Activated CD8-positive, alpha-beta memory T cell treated with anti-CD3 and anti-CD28 coated beads, Interleukin-2, amount 50 U/mL, for 24 hours (primary cell): ENCODE results near the gene SPTLC3.

Experiments
- DNase-seq: peaks from one replicate; pipeline ENCODE4 v3.0.0-alpha.2; 2020; ENCODE audit errors: extremely low read depth

The SPTLC3 gene

DNA sequence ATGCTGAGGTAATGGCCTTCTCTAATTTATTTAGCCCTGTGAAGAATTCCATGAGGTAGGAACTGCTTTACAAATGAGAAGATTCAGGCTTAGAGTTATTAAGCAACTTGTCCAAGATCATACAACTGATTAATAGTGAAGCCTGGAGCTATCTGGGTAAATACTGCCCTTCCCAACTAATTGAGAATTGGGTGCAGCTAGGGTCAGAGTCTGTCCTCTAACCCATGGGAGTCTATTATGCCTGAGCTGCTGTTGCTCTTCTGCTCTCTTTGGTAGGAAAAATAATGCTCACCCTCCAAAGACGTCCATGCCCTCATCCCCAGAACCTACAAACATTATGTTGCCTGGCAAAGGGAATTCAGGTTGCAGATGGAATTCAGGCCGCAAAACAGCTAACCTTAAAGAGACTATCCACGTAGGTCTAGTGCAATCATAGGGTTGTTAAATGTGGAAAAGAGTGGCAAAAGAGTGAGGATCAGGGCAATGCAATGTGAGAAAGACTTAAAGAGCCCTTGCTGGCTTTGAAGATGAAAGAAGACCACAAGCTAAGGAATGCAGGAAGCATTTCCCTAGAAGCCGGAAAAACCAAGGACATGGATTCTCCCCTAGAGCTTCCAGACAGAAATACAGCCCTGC lies 90.1 kb downstream of the SPTLC3 start:
- no peak for DNase-seq

DNA sequence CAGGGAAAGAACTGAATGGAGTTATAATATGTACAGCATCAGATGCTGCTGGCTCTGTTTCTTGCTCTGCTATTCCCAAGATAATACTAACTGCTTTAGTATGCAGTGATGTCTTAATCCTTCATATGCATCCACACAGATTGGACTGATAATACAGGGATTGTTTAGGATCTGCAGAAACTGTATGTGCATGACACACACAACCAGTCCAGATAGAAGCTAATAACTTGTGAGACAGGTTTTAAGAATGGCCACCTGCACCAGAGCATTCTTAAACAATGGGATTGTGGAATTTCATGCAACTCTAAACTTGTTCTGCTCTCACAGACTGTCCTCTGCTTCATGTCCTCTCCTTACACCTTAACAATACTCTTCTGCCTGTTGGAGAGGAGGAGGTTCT lies 90.9 kb downstream of the SPTLC3 start:
- DNase-seq, result no peak

DNA sequence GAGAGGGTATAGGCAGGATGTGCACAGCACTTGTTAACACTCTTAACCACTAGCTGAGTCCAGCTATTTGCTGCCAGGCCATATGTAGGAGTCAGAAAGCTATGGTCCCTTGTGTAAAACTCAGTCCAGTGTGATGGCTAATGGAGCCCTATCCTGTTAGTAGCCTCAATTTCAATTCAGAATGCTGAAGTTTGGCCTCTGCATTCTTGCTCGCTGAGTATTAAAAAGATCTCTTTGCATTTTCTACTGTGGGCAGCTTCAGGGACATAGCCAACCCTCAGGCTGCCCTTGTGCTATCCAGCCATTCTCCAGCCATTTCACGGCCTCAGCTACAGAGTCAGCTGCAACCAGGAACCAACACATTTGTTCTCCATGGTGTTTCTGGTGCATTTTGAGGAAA lies 92.5 kb downstream of the SPTLC3 start:
- DNase-seq, result no peak

DNA sequence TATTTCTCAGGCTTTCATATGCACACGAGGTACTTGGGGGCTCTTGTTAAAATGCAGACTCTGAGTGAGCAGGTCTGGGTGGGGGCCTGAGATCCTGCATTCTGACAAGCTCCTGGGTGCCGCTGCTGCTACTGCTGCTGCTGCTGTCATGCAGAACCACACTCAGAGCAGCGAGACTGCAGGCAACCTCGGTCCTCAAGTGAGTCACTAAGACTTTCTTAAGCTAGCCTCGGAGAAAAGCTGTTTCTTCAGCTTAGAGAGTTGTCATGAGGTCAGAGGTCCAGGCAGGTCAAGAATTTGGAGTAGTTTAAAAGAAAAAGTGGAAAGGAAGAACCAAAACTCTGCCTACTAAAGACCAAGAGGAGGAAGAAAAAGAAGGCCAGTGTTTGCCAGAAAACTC lies 92.9 kb downstream of the SPTLC3 start:
- DNase-seq, result no peak

DNA sequence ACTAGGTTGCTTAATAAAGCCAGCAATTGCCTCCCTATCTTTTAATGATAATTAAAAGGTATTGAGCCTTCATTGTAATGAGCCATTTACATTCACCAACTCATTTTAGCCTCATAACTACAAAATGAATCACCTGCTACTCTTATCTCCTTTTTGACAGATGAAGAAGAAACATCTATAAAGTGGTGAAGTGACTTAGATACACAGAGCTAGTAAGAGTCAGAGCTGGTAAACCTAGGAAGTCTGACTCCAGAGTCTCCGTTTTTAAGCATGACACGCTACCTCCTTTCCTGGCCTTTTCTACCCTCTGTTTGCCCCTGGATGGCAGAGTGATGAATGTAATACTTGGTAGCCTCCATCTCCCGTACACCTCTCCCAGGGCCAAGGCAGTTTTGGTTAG lies 93.5 kb downstream of the SPTLC3 start:
- DNase-seq, result no peak

DNA sequence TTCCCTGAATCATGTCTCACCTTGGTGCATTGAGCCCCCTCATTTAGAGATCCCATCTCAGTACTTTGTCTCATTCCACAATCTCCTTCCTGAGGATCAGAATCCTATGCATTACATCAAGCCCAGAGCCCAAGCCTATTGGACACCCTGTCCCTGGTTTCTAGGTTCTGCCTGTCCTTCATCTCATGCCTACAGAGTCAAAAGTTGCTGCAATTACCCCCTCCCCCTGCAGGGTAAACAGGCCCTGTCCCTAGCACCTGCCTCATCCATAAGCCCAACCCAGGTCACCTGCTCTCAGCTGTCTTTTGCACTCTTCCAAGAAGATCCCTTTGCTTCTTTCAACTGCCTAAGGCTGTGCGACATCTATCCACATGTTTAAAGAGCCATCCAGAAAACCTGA lies 93.9 kb downstream of the SPTLC3 start:
- DNase-seq, result no peak

DNA sequence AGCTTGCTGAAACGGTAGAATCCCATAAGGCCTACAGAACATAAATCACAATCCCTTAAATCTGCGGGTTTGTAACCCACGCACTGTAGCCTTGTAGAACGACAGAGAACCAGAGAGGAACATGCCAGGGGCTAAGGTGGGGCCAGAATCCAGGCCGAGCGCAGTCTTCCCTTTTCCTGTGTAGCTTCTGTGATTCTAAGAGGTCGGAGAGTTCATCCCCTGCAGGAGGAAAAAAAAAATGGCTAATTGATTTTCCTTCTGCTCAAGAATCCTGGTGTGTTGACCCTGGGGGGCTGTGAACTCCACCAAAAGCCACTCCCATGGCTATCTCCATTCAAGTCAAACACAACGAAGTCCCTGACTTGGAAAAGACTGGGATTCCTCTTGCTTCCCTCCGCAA lies 96.3 kb downstream of the SPTLC3 start:
- no peak for DNase-seq

DNA sequence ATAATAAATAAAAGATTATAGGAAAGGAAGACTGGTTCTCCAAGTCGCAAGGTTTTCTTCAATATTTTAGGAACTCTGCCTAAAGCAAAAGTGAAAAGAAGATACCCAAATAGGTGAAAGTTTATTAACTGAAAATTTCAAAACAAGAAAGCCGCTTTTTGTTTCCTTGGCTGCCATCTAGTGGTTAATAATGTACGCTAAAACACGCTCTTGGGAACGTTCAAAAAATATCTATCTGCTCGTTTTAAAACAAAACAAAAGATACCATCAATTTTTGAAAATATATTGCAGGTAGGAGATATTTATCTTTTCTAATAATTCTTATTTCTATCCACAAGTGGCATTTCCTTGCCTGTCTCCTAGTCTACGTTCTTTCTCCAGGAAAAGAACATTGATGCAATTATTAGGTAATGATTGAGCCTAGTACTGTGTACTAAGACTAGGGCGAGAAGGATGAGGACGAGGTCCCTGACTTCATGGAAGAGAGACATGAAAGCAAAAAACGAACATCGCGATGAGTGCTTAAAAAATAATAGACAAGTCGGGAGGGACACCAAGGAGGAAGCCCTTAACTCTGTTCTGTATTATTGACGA lies 97.2 kb downstream of the SPTLC3 start:
- DNase-seq, result no peak

DNA sequence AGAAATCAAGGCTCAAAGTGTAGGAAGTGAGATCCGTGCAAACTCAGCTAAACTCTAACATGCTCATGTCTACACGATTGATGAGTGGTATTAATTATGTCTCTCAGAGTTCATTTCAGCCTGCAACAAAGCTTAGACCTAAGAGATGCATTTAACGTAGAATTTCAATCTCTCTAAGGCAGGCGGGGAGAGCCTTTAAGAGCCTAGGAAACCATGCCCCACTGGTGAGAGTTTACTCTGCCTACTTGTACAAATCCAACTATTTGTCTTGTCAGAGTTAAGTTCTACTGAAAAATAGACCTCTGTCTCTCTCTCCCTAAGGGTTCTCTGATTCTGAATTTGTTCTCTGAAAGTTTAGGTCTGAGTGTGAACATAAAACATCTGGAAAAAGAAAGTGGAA lies 100.9 kb downstream of the SPTLC3 start:
- DNase-seq, result no peak

DNA sequence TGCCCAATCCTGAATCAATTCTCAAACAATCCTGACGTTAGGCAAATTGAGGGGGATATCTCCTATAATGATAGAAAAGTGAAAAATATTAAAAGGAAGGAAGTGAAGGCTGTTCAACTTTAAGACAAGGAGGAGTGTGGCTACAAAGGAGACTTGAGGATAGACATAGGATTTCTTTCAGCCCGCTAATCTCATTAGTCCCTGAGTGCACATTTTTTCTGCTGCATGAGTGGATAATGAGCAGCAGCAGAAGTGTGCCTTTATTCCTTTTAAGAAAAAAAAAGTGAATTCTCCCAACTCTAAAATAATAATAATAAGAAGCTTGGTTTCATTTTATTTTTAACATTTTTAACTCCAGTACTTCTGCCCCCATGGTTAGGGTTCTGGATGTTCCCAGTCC lies 102.0 kb downstream of the SPTLC3 start:
- DNase-seq, result no peak

DNA sequence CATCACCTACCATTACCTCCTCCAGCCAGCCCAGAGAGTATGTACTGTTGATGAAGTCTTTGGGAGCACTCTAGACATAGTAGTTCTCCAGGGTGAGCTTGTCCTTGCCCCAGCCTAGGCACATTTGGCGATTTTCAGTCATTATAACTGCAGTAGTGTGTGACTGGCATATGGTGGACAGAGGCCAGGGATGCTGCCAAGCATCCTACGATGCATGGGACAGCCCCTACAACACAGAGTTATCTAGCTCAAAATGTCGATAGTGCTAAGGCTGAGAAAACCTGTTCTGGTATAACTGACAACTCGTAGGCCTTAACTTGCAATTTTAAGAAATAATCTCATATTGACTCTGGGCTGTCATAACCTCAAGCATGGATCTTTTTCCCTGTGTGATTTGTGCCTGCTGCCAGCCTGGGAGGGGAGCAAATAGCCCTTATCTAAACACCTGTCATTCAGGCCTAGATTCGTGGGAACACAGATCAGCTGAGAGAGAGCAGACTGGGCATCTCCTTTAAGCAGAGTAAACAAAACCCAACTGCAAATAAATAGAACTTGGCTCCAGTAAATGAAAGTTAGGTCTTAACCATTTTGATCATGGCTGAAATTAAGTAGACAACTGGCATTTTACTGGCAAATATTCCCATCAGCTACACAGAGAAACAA lies 102.6 kb downstream of the SPTLC3 start:
- no peak for DNase-seq

DNA sequence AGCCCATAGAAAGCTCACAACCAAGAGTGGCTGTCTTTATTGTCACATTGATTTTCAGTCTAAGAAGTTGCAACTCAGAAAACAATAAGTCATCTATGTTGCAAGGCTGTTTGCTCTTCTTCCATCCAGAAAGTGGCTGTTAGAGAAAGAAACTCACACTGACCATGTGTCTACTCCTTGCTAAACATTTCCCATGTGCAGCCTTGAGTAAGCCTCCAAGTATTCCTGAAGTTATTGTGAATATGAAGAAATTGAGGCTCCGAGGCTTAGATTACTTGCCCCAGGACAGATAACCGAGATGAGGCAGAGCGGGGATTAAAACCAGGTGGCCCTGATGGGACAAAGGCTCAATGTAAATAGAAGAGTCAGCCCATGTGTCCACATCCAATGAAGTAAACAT lies 105.0 kb downstream of the SPTLC3 start:
- DNase-seq, result no peak

DNA sequence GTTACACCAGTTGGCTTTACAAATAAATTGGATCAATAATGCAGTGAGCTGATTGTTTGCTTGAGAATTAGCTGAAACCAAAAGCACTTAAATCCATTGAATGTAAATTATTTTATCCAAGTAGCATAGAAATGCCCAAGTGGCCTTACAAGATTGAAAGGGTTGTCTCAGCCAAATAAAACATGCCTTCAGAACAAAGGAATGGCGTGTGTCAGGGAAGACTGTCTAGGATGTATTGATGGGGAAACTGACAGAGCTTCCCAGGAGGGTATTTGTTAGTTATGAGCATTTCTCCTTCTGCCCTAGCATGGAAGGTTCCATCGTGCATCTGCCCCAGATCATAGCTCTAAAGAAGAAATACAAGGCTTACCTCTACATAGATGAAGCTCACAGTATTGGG lies 108.4 kb downstream of the SPTLC3 start:
- no peak for DNase-seq

DNA sequence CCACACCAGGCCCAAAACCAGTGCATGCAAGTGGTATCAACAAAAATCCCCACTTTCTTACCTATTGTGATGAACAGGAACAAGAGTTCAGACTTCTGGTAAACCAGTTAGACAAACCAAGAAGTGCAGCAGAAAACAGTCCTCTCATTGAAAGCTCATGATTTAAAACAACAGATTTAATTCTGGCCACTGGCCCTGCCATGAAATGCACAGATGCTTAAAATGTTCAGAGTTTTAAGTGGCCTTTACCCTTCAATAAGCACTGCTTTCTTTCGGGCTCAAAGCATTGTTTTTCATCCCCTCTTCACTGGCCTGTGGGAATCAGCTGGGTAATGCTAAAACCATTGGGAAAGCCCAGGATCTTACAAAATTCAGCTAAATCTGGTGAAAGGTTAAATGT lies 109.9 kb downstream of the SPTLC3 start:
- no peak for DNase-seq

DNA sequence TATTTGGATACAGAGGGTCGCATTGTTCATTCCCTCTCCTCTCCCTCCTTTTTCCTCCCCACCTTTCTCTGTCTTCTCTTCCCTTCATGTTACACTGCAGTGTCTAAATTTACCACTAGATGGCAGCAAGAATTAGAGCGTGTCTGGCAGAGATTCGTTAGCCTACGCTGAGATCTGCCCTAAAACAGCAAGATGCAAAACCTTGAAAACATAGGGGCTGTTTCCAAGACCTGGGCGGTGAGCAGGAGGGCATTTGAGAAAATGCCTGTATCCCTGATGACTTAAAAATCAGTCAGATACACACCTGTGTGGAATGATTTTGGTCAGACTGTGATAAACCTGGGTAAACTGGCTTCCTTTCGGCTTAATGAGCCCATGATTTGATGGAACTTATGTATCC lies 110.8 kb downstream of the SPTLC3 start:
- DNase-seq, result no peak

DNA sequence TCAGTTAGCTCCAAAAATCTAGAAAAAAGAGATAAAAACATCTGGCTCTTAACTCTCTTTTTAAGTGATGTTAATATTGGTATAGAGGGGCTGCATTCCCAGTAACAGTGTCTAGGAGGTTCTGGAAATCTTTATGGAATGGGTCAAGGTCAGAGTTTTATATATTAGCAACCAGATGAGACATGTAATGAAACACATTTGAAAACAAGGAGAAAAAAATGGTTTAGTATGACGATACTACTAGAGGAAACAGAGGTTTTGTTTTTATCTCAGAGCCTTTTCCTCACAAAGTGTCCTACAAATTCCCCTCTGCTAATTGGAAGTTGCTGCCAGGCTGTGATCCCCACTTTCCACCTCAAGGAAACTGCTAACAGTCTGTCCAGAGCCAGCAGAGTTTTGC lies 111.7 kb downstream of the SPTLC3 start:
- no peak for DNase-seq

DNA sequence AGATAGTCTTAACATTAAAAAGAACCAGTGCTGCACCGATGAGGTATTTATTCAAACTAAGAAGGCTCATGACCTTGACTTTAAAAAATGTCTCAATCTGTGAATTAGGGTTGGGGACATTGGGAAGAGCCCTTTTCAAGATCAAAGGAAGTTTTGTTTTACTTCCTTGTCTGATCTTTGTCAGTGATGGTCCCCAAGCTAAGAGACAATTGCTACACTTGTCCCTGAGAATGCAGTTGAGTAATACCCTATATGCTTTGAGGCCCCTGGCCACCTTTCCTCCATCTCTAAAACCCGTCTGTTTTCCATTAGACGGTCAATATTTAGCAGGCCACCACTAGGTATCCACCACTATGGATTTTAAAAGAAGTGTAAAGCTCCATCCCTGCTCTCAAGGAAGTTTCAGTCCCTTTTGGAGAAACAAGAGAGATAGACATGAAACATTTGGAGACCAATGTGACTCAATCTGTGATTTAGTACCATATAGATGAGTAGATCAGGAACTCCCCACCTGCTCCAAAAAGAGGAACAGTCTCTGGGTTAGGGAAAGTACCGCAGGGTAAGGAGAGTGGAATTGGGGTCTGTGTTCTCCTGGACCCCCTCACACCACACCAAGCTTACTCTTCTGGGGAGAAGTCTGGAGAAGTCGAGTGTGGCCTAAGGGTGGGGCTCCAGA lies 113.2 kb downstream of the SPTLC3 start:
- no peak for DNase-seq

DNA sequence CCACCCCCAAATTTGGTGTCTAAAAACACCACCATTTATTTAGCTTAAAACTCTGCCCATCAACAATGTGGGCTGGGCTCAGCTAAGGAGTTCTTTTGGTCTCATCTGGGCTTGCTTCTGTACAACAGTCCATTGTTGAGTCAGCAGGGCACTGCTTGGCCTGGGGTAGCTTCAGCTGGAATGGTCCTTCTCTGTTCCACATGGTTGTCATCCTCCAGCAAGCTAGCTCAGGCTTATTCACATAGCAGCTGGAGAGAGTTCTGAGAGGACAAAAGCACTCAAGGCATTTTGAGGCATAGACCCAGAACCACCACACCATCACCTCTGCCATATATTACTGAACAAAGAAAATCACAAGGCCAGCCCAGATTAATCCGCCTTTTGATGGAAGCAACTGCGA lies 116.7 kb downstream of the SPTLC3 start:
- no peak for DNase-seq

DNA sequence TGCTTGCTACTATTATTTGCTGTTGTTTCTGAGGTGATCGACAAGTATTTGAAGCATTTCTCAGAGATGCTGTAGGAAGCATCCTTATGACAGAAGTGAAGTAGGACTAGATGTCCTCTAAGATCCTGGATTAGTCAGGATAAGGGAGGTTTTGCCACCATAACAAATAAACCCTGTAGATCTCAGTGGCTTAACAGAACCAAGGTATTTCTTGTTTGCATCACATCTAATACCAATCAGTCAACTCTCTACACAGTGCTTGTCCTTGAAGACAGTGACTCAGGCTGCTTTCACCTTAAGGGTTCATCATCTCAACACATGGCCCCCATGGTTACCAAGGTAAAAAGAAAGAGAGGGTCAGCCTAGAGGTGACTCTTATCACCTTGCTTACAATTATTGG lies 119.4 kb downstream of the SPTLC3 start:
- no peak for DNase-seq

DNA sequence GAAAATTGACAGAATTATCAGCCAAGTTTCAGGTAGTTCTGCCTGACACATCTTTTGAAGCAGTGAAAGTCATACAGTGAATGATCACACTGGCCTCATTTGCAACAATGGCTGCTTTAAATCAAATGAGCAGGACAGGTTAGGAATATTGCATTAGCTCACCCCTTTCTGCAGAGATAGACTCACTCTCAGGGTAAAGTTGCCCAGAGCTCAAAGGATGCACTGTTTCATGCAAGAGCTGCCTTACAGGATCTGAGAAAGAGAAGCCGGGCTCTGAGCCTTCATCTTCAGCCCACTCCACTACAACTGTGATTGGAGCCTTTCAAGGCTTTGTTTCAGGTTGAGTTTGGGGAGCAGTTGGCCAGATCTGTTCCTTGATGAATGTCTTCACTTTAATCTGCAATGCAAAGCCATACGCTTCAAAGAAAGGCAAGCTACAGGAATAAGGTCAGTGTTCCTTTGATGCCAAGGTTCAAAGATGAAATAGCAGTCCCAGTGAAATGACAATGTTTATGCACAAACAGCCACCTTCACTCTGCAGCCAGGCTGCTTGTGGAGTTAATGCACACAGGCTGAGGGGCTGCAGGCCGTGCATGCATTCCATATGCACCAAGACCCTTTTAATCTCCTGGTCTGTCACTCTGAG lies 121.4 kb downstream of the SPTLC3 start:
- no peak for DNase-seq

DNA sequence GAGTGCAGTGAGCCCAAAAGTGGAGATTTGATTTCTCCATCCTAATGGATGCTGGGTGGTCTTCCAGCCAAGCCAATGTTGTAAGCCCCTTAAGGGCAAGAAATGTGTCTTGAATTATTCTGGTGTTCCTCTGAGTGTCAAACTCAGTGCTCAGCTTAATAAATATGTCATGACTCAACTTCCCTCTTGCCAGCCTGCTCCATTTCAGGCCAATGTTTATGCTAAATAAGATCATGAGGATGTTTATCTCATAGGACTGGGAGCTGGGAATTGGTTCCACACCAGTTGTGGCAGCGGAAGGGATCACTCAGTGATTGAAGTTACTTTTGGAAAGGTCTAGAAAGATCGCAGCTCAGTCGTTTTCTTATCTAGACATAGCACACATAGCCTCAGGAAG lies 121.9 kb downstream of the SPTLC3 start:
- DNase-seq, result no peak

DNA sequence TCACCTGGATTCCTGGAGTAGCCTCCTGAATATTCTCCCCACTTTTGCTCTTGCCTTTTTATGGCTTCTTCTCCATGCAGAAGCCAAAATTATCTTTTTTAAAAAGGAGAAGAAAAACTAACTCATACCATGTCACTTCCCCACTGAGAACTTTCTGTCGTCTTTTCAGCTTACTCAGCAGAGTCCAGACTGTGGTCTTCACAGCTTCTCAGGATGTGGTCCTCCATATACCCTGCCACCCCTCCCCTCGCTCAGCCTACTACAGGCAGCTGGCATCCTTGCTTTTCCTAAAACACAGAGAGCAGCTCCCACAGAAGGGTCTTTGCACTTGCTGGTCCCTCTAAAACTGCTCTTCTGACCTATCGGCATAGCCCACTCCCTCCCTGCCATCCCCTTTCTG lies 122.9 kb downstream of the SPTLC3 start:
- DNase-seq, result no peak
